B cell (primary cell): ENCODE measurements around the gene MFSD11. TPM values are rescaled to one million over a fixed set of nuclear protein-coding genes. Genes with fewer than 3 reads are reported as not detected.

Experiments
- ATAC-seq: fragments of 200-7000 bp; cut with Tn5 transposase; one replicate; pipeline ENCODE4 v1.10.0; 2021; ENCODE audit warnings: low read depth, mild to moderate bottlenecking, moderate number of reproducible peaks, moderate library complexity
- CTCF ChIA-PET: fragments of 350-600 bp; sonication (Branson Sonifier 250); formaldehyde crosslinking; loops from one replicate; lab custom pipeline; 2021; ENCODE audit warnings: antibody characterized with exemption, inconsistent platforms; lab: Charles Lee
- POLR2A ChIA-PET: fragments of 350-600 bp; sonication (Branson Sonifier 250); formaldehyde crosslinking; loops from one replicate; lab custom pipeline; 2021; ENCODE audit warnings: antibody characterized with exemption; lab: Charles Lee
- DNase-seq: peaks from one replicate; pipeline ENCODE4 v3.0.0; 2013
- H2AFZ ChIP-seq: 2 replicates; pipeline ENCODE4 v1.6.1; 2012; ENCODE audit warnings: mild to moderate bottlenecking, low read depth, low read length; ENCODE audit not compliant: insufficient read depth, poor library complexity, severe bottlenecking
- H3K27ac ChIP-seq, 2 donors: 1 replicate in 1 of 2; 2 replicates in 1 of 2; pipeline ENCODE4 v1.5.1; 2012 to 2013; ENCODE audit warnings: low read length in 2 of 2, mild to moderate bottlenecking in 2 of 2, moderate library complexity in 1 of 2
- H3K27me3 ChIP-seq, 4 experiments: fragments of 200-600 bp in 1 of 4; sonication (generic) in 1 of 4; replicated peaks in 1 of 4; 1 replicate in 2 of 4; 2 replicates in 2 of 4; pipeline versions ENCODE4 v1.6.1 to v1.7.0; 2013 to 2016; ENCODE audit warnings: low read length in 3 of 4, mild to moderate bottlenecking in 2 of 4, mixed read lengths in 1 of 4, moderate library complexity in 1 of 4; ENCODE audit not compliant: insufficient read depth in 4 of 4, control insufficient read depth in 3 of 4; ENCODE audit errors: control extremely low read depth in 1 of 4
- H3K36me3 ChIP-seq, 2 experiments: replicated peaks in 1 of 2; 1 replicate in 1 of 2; 2 replicates in 1 of 2; pipeline versions ENCODE4 v1.6.1 to v1.7.1; 2013; ENCODE audit warnings: low read length in 1 of 2; ENCODE audit not compliant: insufficient read depth in 2 of 2, control insufficient read depth in 1 of 2; ENCODE audit errors: control extremely low read depth in 1 of 2, extremely low read depth in 1 of 2
- H3K4me1 ChIP-seq, 2 donors: fragments of 200-600 bp in 1 of 2; sonication (generic) in 1 of 2; 1 replicate in 1 of 2; 2 replicates in 1 of 2; pipeline versions ENCODE4 v1.5.1 to v1.6.1; 2013 to 2017; ENCODE audit warnings: low read length in 2 of 2; ENCODE audit not compliant: control insufficient read depth in 2 of 2, insufficient read depth in 2 of 2
- H3K4me2 ChIP-seq: replicated peaks from 2 replicates; pipeline ENCODE3; 2012; ENCODE audit warnings: mild to moderate bottlenecking, low read depth, low read length; ENCODE audit not compliant: poor library complexity, severe bottlenecking
- H3K4me3 ChIP-seq, 5 experiments: fragments of 200-600 bp in 1 of 5; sonication (generic) in 1 of 5; 1 replicate in 3 of 5; 2 replicates in 2 of 5; pipeline versions ENCODE4 v1.5.1 to v1.7.0; 2011 to 2016; ENCODE audit warnings: low read length in 4 of 5, mild to moderate bottlenecking in 4 of 5, low read depth in 2 of 5, control low read depth in 1 of 5, moderate library complexity in 1 of 5; ENCODE audit not compliant: insufficient read depth in 1 of 5; ENCODE audit errors: control extremely low read depth in 1 of 5, extremely low read depth in 1 of 5
- H3K79me2 ChIP-seq: fragments of 200-600 bp; sonication (generic); one replicate; pipeline ENCODE4 v1.6.0; 2016; ENCODE audit warnings: low read length; ENCODE audit not compliant: control insufficient read depth, insufficient read depth
- H3K9ac ChIP-seq: fragments of 200-600 bp; sonication (generic); 2 replicates; pipeline ENCODE4 v1.6.1; 2017; ENCODE audit warnings: mild to moderate bottlenecking, low read length, moderate library complexity
- H3K9me3 ChIP-seq, 3 donors: one replicate each; pipeline versions ENCODE4 v1.6.1 to v1.7.1; 2013; ENCODE audit warnings: low read length in 2 of 3; ENCODE audit not compliant: control insufficient read depth in 2 of 3, insufficient read depth in 1 of 3; ENCODE audit errors: control extremely low read depth in 1 of 3
- H4K20me1 ChIP-seq: 2 replicates; pipeline ENCODE4 v1.6.0; 2012; ENCODE audit warnings: mild to moderate bottlenecking, low read length; ENCODE audit not compliant: insufficient read depth, control insufficient read depth, poor library complexity, severe bottlenecking
- H3K27ac Mint-ChIP-seq: one replicate; pipeline ENCODE4 v1.8.0; 2021; ENCODE audit warnings: mixed read lengths
- H3K27me3 Mint-ChIP-seq: one replicate; pipeline ENCODE4 v1.8.0; 2021; ENCODE audit warnings: mixed read lengths
- H3K4me1 Mint-ChIP-seq: one replicate; pipeline ENCODE4 v1.8.0; 2021; ENCODE audit warnings: mixed read lengths
- H3K4me3 Mint-ChIP-seq: one replicate; pipeline ENCODE4 v1.8.0; 2021; ENCODE audit warnings: mixed read lengths
- H3K9me3 Mint-ChIP-seq: one replicate; pipeline ENCODE4 v1.8.0; 2022; ENCODE audit warnings: mixed read lengths; ENCODE audit not compliant: insufficient read depth
- CTCF ChIP-seq: fragments of 200-600 bp; IDR thresholded peaks from one replicate; pipeline ENCODE4 v1.8.0; 2022; ENCODE audit warnings: antibody characterized with exemption, mild to moderate bottlenecking
- EZH2 ChIP-seq: IDR thresholded peaks from 2 replicates; pipeline ENCODE4 v1.6.1; 2012; ENCODE audit warnings: borderline replicate concordance, low read depth, mild to moderate bottlenecking, moderate library complexity, low read length; ENCODE audit not compliant: insufficient read depth, poor library complexity, severe bottlenecking
- WGBS: methylation state at CpG from one replicate; pipeline ENCODE4 v1.1.5; 2013; ENCODE audit warnings: missing lambda C conversion rate; ENCODE audit not compliant: insufficient coverage; 5-methylcytosine and 5-hydroxymethylcytosine counted together
- intact Hi-C: fragments of 100-400 bp; cut with micrococcal nuclease; formaldehyde crosslinking; loops from one replicate; pipeline ENCODE4 v1.10.0; 2022
- polyA plus RNA-seq: library from polyadenylated mRNA; depleted of rRNA; stranded (reverse); fragments of >200 nt; gene quantifications from 2 replicates; pipeline ENCODE4 v1.2.3, GENCODE V29; 2012
- total RNA-seq, 2 donors: library from RNA; stranded (reverse); fragments of 120-200 nt in 1 of 2; gene quantifications; 1 replicate in 1 of 2; 2 replicates in 1 of 2; pipeline versions ENCODE4 v1.2.3 to v1.2.4, GENCODE V29; 2013 to 2022

Gene MFSD11
- total and polyA plus RNA-seq, 2 donors (not counting 1 experiment from before 2014, with no cell fraction given), result 24.5 to 36.4 TPM

DNA sequence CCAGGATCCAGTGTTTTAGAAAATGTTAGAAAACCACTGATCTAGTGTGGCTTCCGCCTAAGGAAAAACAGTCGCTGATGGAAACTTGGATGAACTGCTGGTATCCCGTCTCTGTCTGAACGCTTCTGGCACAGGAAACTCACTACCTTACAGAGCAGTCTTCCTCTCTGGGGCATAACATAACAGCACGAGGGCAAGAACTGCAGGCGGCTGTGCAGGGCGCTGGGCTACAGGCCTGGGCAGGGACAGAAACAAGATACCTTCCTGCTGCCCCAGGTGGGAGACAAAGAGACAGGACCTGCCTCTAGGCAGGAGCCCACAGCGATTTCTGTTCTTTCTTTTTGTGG is 37.7 kb upstream of the MFSD11 start:
- Histone ChIP-seq H3K4me1 (peaks cover 7 to 12% of the 10 kb centered on the region in 2 donors), H3K4me3 (no peak overlapping the region), H3K79me2 (peaks cover 17% of the 10 kb centered on the region), H3K4me2 (no peak overlapping the region), H3K27ac (no peak overlapping the region), H3K9me3 (no peaks in the 10 kb centered on the region), H3K9ac (no peak overlapping the region), H3K27me3 (peaks cover 0 to 9% (median 0%) of the 10 kb centered on the region in 4 experiments), H4K20me1 (no peaks in the 10 kb centered on the region), H3K36me3 (no peaks in the 10 kb centered on the region), H2AFZ (no peak overlapping the region)
- 84% methylated on average over 8 of the region's 8 CpGs for WGBS
- Mint-ChIP-seq H3K27me3 (peaks cover 3% of the 10 kb centered on the region), H3K9me3 (no peaks in the 10 kb centered on the region), H3K27ac (no peak overlapping the region), H3K4me1 (peaks cover 12% of the 10 kb centered on the region), H3K4me3 (no peak overlapping the region)
- no peak for TF ChIP-seq EZH2
- no peak for ATAC-seq
- ChIA-PET POLR2A (no interaction called here), CTCF (interaction anchor here (5.5 kb wide), 1 partner anchor 15 kb away, joined by 25 read pairs; no protein-coding TSS in a partner anchor)
- no peak for DNase-seq
- intact Hi-C loops, result no loop called here

DNA sequence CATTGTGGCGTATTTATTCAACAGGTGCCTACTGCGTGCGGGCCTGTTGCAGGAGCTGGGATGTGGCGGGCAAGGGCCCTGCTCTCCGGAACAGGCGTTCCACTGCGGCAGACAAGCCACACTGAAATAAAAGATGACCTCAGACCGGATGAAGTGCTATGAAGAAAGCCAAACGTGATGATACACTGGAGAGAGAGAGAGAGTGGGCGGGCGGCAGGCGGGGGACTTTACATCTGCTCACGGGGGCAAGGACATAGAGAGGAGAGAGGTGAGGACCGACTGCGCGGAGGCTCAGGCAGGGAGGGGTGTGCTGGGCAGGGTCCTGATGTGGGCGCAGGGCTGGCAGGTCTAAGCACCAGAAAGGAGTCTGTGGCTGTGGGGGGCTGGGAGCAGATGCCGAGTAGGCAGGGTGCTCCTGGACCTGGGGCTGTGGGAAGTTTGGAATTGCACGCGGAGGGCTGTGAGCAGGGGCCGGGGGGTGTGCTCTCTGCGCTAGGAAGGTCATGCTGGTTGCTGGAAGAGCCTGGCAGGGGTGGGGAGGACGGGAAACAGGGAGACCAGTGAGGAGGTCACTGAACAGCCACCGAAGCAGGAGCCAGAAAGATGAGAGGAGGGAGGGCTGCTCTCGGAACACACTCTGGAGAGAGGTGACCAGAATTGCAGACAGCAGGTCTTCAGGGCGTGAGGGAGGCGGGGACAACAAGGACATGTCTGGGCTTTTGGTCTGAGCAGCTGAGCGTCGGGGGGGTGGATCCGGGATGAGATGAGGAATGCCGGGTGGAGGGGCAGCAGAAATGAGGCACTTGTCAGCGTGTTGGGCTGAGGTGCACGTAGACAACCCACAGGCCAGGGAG is 37.1 kb upstream of the MFSD11 start:
- intact Hi-C loops, result no loop called here
- no peak for ATAC-seq
- no peaks in the 10 kb centered on the region for H4K20me1 ChIP-seq
- no peak overlapping the region for H3K4me2 ChIP-seq
- ChIA-PET POLR2A (no interaction called here), CTCF (interaction anchor here (5.5 kb wide), 1 partner anchor 14 kb away, joined by 25 read pairs; no protein-coding TSS in a partner anchor)
- H2AFZ ChIP-seq, result no peak overlapping the region
- no peak overlapping the region for H3K27ac ChIP-seq
- H3K4me3 ChIP-seq, result no peak overlapping the region
- H3K9ac ChIP-seq, result no peak overlapping the region
- peaks cover 0 to 5% (median 0%) of the 10 kb centered on the region in 4 experiments for H3K27me3 ChIP-seq
- H3K4me1 ChIP-seq, result peaks cover 7 to 12% of the 10 kb centered on the region in 2 donors
- H3K4me1 Mint-ChIP-seq, result peaks cover 10% of the 10 kb centered on the region
- H3K79me2 ChIP-seq, result peaks cover 22% of the 10 kb centered on the region
- H3K36me3 ChIP-seq, result no peaks in the 10 kb centered on the region
- H3K27ac Mint-ChIP-seq, result no peak overlapping the region
- 90% methylated on average over 32 of the region's 33 CpGs for WGBS
- TF ChIP-seq CTCF (no peak), EZH2 (no peak)
- H3K9me3 Mint-ChIP-seq, result no peaks in the 10 kb centered on the region
- no peak for DNase-seq
- peaks cover 3% of the 10 kb centered on the region for H3K27me3 Mint-ChIP-seq
- no peak overlapping the region for H3K4me3 Mint-ChIP-seq
- H3K9me3 ChIP-seq, result no peaks in the 10 kb centered on the region
